Fibroblast of mammary gland (primary cell): Measurements from ENCODE around the gene KRT25.
"Not testable (repeated sequence)": the region's sequence is repeated elsewhere in the genome, so short reads cannot be mapped to it uniquely, and the experiment has no call there.

Source experiments
- DNase-seq: peaks from one replicate; pipeline ENCODE4 v3.0.0-alpha.2; 2010; ENCODE audit warnings: low read depth
- H3K4me3 ChIP-seq: 2 replicates; pipeline ENCODE4 v1.5.1; 2011; ENCODE audit warnings: low read depth, mild to moderate bottlenecking, low read length, moderate library complexity; ENCODE audit not compliant: control insufficient read depth
- CTCF ChIP-seq: conservative IDR thresholded peaks from 2 replicates; pipeline ENCODE4 v1.5.1; 2011; ENCODE audit warnings: low read depth, low read length, inconsistent platforms; ENCODE audit not compliant: control insufficient read depth, insufficient read depth

Gene KRT25

GRCh38 chr17:40765657-40766056, 10.5 kb upstream of the KRT25 start:
- no peak overlapping the region for H3K4me3 ChIP-seq
- TF ChIP-seq CTCF, result no peak
- DNase-seq, result no peak

- TF ChIP-seq CTCF, result no peak
- H3K4me3 ChIP-seq, result no peak overlapping the region
- DNase-seq, result no peak
Observed at GRCh38 chr17:40763752-40764151, 8.6 kb upstream of the KRT25 start.

GRCh38 chr17:40760105-40761016, 5.2 kb upstream of the KRT25 start:
- DNase-seq, result no peak
- H3K4me3 ChIP-seq, result no peak overlapping the region
- no peak for TF ChIP-seq CTCF

GRCh38 chr17:40753804-40754203, 1.3 kb downstream of the KRT25 start:
- no peak overlapping the region for H3K4me3 ChIP-seq
- DNase-seq, result no peak
- no peak for TF ChIP-seq CTCF

GRCh38 chr17:40751065-40751464, 4.1 kb downstream of the KRT25 start:
- H3K4me3 ChIP-seq, result no peak overlapping the region
- TF ChIP-seq CTCF, result no peak
- no peak for DNase-seq

GRCh38 chr17:40750391-40750790, 4.7 kb downstream of the KRT25 start:
- DNase-seq, result no peak
- no peak for TF ChIP-seq CTCF

GRCh38 chr17:40748666-40749065, 6.5 kb downstream of the KRT25 start:
- not testable (repeated sequence) for H3K4me3 ChIP-seq, DNase-seq

More at GRCh38 chr17:40750391-40750790, 4.7 kb downstream of the KRT25 start:
- no peak overlapping the region for H3K4me3 ChIP-seq
